ENCODE data around the gene ZNF511. TPM values are rescaled to one million over a fixed set of nuclear protein-coding genes. Genes with fewer than 3 reads are reported as not detected.

Gene ZNF511
- total RNA-seq, 4 donors from 2014 or later: 17.2 to 29.0 (median 25.3) TPM

DNA sequence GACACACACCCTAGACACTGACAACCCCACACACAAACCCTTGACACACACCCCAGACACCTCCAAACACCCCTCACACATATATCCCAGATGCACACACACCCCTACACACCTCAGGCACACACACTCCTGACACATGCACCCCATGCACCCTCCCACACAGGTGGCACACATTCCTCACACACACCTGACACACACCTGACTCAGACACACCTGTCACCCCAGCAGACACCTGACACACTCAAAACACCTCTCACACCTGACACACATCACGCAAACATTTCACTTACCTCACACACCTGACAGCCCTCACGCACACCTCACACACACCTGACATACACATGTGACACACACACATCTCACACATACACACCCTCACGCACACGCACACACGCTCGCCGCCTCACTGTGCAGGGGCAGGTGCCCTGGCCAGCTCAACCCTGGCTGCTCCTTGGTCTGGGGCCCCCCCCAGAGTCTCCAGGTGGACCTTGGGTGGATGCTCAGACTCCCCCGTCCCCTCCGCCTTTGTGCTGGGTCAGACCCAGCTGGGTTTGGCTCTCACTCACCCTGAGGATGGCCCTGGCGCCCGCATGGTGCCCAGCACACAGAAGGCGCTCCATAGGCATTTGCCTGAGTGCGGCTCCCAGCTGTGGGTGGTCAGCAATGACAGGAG lies 31.1 kb downstream of the ZNF511 start:
- TF ChIP-seq, protein P1, sequence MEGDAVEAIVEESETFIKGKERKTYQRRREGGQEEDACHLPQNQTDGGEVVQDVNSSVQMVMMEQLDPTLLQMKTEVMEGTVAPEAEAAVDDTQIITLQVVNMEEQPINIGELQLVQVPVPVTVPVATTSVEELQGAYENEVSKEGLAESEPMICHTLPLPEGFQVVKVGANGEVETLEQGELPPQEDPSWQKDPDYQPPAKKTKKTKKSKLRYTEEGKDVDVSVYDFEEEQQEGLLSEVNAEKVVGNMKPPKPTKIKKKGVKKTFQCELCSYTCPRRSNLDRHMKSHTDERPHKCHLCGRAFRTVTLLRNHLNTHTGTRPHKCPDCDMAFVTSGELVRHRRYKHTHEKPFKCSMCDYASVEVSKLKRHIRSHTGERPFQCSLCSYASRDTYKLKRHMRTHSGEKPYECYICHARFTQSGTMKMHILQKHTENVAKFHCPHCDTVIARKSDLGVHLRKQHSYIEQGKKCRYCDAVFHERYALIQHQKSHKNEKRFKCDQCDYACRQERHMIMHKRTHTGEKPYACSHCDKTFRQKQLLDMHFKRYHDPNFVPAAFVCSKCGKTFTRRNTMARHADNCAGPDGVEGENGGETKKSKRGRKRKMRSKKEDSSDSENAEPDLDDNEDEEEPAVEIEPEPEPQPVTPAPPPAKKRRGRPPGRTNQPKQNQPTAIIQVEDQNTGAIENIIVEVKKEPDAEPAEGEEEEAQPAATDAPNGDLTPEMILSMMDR (IDR thresholded peaks at IDR 0.05; ENCODE audit: low read depth): no peak

DNA sequence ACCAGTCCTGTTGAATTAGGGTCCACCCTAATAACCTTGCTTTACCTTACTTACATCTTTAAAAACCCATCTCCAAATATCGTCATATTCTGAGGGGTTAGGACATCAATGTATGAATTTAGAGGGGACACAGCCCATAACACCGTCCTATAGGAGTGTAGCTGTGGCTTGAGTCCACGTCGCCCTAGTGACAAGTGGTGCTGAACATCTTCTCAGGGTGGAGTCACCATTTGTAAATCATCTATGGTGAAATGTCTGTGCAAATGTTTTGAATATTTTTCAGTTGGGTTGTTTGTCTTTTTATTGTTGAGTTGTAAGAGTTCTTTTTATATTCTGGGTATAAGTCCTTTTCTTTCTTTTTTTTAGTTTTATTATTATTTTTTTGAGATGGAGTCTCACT lies 33.3 kb downstream of the ZNF511 start:
- TF ChIP-seq, protein P1 (IDR thresholded peaks at IDR 0.05; ENCODE audit: low read depth): no peak

DNA sequence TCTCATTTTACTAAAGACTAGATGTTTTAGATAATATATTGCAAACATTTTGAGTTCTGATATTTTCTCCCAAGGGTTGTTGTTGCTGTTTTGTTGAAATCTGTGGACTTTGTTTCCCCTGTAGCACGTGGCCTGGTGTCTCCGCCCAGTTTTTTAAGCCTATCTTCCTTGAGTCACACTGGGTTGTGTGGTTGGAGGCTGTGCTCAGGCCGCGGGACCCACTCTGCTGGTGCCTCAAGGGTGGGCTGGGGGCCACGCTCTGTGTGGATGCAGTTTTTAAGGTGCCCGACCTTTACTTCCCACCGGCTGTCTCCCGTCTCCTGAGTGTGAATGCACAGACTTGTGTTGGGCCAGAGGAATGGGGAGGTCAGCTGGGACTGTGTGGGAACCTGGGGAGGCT lies 34.2 kb downstream of the ZNF511 start:
- TF ChIP-seq, protein P1 (IDR thresholded peaks at IDR 0.05; ENCODE audit: low read depth): no peak

DNA sequence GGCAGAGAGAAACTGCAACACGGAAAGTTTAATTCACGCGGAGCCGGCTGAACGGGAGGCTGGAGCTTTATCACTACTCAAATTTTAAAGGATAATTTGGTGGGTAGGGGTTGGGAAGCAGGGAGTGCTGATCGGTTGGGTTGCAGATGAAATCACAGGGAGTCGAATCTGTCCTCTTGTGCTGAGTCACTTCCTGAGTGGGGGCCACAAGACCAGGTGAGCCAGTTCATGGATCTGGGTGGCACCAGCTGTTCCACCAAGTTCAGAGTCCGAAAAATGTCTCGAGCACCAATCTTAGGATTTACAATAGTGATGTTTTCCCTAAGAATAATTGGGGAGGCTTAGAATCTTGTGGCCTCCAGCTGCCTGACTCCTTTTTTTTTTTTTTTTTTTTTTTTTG lies 34.8 kb downstream of the ZNF511 start:
- TF ChIP-seq, protein P1 (IDR thresholded peaks at IDR 0.05; ENCODE audit: low read depth): no peak

DNA sequence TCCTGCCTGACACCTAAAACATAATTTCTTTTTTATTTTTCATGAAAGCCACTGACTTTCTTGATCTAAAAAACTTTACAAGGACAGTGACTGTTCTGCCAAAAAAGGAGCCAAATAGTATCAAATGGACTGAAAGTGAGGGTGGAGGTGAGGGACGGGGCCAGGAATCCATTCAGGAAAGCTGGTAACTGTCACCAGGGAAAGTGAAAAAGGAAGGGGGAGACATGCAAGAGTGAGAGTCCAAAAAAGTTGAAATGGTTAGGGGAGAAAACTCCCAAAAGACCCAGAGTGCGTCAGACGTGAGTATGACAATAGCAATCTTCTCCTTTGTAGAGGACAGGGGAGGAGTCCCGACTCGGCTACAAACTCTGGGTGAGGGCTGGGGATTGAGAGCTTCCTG lies 35.5 kb downstream of the ZNF511 start:
- TF ChIP-seq, protein P1 (IDR thresholded peaks at IDR 0.05; ENCODE audit: low read depth): no peak

DNA sequence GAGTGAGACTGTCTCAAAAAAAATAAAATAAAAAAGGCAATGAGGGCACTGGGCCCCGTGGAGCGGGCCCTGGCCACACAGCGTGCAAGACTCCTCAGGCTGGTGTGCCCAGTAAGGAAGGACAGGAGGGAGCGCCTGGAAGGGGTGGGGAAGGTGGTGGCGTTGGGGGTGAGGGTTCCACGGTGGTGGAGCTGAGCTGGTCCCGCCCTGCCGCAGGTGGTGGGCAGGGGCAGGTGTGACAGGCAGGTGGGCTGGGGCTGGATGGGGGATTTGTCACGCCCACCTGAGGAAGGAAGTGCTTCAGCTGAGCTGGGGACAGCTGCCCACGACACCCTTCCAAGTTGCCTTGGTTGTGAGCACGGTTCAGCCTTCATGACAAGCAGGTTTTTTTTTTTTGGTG lies 37.7 kb downstream of the ZNF511 start:
- TF ChIP-seq, protein P1 (IDR thresholded peaks at IDR 0.05; ENCODE audit: low read depth): no peak

DNA sequence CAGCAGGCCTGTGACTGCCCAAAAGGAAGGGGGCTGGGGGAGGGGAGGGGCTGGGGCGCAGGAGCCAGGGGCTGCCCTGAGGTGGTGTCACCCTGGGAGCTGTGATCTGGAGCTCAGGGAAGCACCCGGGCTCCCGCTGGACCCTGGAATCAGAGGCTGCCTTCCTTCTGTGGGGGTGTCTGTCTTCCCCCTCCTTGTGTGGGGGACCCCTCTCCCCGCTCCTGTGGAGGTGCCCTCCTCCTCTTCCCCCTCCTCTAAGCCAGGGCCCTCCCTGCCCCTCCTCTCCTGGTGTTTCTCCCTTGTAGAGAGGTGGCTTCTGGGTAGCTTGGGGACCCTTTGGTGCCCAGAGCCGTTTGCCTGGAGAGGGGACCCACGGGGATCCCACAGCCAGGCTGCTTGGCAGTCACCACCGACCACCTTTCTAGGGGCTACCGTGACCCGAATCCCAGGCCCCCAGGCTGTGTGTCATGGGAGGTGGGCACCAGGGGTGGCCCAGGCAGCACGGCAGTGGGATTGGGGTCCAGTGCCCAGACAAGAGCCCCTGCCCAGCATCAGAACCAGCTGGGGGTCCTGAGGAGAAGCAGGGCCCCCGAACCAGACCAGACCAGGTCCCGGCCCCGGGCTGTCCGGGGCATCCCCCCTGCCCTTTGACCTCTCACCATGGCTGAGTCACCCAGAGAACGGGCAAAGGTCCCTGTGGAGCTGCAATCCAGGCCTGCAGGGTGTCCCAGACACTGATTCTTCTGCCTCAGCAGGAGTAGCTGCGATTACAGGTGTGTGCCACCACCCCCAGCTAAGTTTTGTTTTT lies 39.2 kb downstream of the ZNF511 start:
- TF ChIP-seq, protein P1 (IDR thresholded peaks at IDR 0.05; ENCODE audit: low read depth): no peak

All from subcutaneous adipose tissue (tissue), 4 donors.